GM12891 (cell line): ENCODE results near the gene GABBR2.

Experiments
- POLR2A ChIP-seq: IDR thresholded peaks from 2 replicates; pipeline ENCODE4 v1.6.1; 2011; ENCODE audit warnings: low read depth, low read length, control low read depth
- POLR2AphosphoS5 ChIP-seq: IDR thresholded peaks from 2 replicates; pipeline ENCODE4 v1.6.1; 2011; ENCODE audit warnings: low read depth, low read length, control low read depth

DNA sequence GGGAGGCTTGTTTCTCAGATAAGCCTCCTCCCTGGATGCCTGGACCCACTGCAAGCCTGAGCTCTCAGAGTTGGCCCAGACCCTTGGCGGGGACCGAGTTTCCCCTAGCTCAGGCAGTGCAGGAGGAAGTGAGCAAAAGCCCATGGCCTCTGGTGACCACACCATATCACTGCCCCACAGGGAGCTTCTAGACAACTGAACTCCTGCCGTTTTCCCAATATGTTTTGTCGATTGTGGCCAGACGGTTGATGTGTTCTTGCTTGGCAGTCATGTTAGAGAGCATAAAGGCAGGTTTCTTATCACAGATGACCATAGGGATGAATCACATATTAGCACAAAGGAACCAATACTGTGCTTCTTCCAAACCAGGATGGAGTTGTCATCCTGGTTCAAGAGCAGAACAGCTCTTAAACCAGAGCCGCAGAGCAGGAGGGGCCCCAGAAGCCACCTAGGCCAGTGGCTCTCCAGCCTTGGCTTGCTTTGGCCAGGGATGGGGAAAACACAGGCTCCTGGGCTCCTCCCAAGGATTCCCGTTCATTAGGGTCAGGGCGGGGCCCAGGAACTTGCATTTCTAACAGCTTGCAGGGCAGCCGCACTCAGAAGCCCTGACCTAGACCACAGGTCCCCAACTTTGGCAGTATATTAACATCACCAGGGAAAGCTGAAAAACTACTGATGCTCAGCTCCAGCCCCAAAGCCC lies 340.2 kb downstream of the GABBR2 start:
- TF ChIP-seq POLR2A (no peak), POLR2AphosphoS5 (no peak)
